HEK293 (cell line): Measurements from ENCODE around the gene ATP7A.
"Not testable (repeated sequence)": the region's sequence is repeated elsewhere in the genome, so short reads cannot be mapped to it uniquely, and the experiment has no call there.

Experiments
- CTCF ChIA-PET: fragments of 350-600 bp; formaldehyde crosslinking; extraction: SDS; loops from one replicate; lab custom pipeline; 2021; ENCODE audit warnings: antibody characterized with exemption; lab: Yijun Ruan, JAX
- POLR2A ChIA-PET: fragments of 300-600 bp; formaldehyde crosslinking; extraction: SDS; loops from one replicate; lab custom pipeline; 2020; ENCODE audit warnings: antibody characterized with exemption, inconsistent platforms; lab: Yijun Ruan, JAX
- H3K27ac ChIP-seq: fragments of 200-500 bp; sonication (Bioruptor generic); 2 replicates; pipeline ENCODE4 v1.5.1; 2014; ENCODE audit warnings: low read depth, low read length, control low read depth, inconsistent platforms; ENCODE audit errors: extremely low read depth
- H3K36me3 ChIP-seq, 2 experiments: fragments of 200-500 bp in 1 of 2; sonication (Bioruptor generic) in 1 of 2; 1 replicate in 1 of 2; 2 replicates in 1 of 2; pipeline ENCODE4 v1.5.1; 2014 to 2017; ENCODE audit warnings: inconsistent platforms in 2 of 2, low read length in 2 of 2; ENCODE audit not compliant: control insufficient read depth in 2 of 2, insufficient read depth in 1 of 2
- H3K4me1 ChIP-seq: fragments of 200-500 bp; sonication (Bioruptor generic); 2 replicates; pipeline ENCODE4 v1.5.1; 2014; ENCODE audit warnings: mild to moderate bottlenecking, low read length, inconsistent platforms; ENCODE audit not compliant: control insufficient read depth, insufficient read depth
- H3K4me3 ChIP-seq: 2 replicates; pipeline ENCODE4 v1.5.1; 2011; ENCODE audit warnings: low read depth, mild to moderate bottlenecking, control low read depth, low read length, moderate library complexity
- H3K9me3 ChIP-seq: fragments of 200-500 bp; sonication (Bioruptor generic); 2 replicates; pipeline ENCODE4 v1.5.1; 2014; ENCODE audit warnings: low read depth, low read length, inconsistent platforms; ENCODE audit not compliant: control insufficient read depth, insufficient read depth
- MYNN ChIP-seq: fragments of 450-650 bp; formaldehyde crosslinking; IDR thresholded peaks from 2 replicates; pipeline ENCODE4 v1.5.1; 2016; ENCODE audit warnings: missing biosample characterization, missing genetic modification characterization, borderline replicate concordance
- PRDM1 ChIP-seq: fragments of 450-650 bp; formaldehyde crosslinking; IDR thresholded peaks from 2 replicates; pipeline ENCODE4; 2016; ENCODE audit warnings: missing biosample characterization, missing genetic modification characterization
- WT1 ChIP-seq: fragments of 450-650 bp; formaldehyde crosslinking; IDR thresholded peaks from 2 replicates; pipeline ENCODE4 v1.5.1; 2016; ENCODE audit warnings: missing biosample characterization, missing genetic modification characterization
- ZBTB8A ChIP-seq: fragments of 450-650 bp; formaldehyde crosslinking; IDR thresholded peaks from 2 replicates; pipeline ENCODE4 v1.5.1; 2016; ENCODE audit warnings: missing biosample characterization, missing genetic modification characterization
- ZFHX2 ChIP-seq: fragments of 450-650 bp; formaldehyde crosslinking; conservative IDR thresholded peaks from 2 replicates; pipeline ENCODE4 v1.5.1; 2016; ENCODE audit warnings: missing biosample characterization, missing genetic modification characterization
- ZNF121 ChIP-seq: fragments of 450-650 bp; formaldehyde crosslinking; IDR thresholded peaks from 2 replicates; pipeline ENCODE4 v1.5.1; 2016; ENCODE audit warnings: missing biosample characterization, missing genetic modification characterization
- ZNF416 ChIP-seq: fragments of 450-650 bp; formaldehyde crosslinking; IDR thresholded peaks from 2 replicates; pipeline ENCODE4 v1.5.1; 2016; ENCODE audit warnings: missing biosample characterization, missing genetic modification characterization
- ZNF48 ChIP-seq: fragments of 450-650 bp; formaldehyde crosslinking; IDR thresholded peaks from 2 replicates; pipeline ENCODE4 v1.5.1; 2016; ENCODE audit warnings: missing biosample characterization, missing genetic modification characterization
- ZNF692 ChIP-seq: fragments of 450-650 bp; formaldehyde crosslinking; IDR thresholded peaks from 2 replicates; pipeline ENCODE4 v1.5.1; 2016; ENCODE audit warnings: missing biosample characterization, missing genetic modification characterization
- TF ChIP-seq, protein P1 (sequence below): fragments of 450-650 bp; formaldehyde crosslinking; conservative IDR thresholded peaks from 2 replicates; pipeline ENCODE4 v1.5.1; 2016; ENCODE audit warnings: low read depth, missing biosample characterization, missing genetic modification characterization
- TF ChIP-seq, protein P2 (sequence below): fragments of 450-650 bp; formaldehyde crosslinking; IDR thresholded peaks from 2 replicates; pipeline ENCODE4 v1.5.1; 2016; ENCODE audit warnings: missing biosample characterization, missing genetic modification characterization
- TF ChIP-seq, protein P3 (sequence below): fragments of 450-650 bp; formaldehyde crosslinking; IDR thresholded peaks from 2 replicates; pipeline ENCODE4 v1.5.1; 2016; ENCODE audit warnings: missing biosample characterization, missing genetic modification characterization

ATP7A gene

DNA sequence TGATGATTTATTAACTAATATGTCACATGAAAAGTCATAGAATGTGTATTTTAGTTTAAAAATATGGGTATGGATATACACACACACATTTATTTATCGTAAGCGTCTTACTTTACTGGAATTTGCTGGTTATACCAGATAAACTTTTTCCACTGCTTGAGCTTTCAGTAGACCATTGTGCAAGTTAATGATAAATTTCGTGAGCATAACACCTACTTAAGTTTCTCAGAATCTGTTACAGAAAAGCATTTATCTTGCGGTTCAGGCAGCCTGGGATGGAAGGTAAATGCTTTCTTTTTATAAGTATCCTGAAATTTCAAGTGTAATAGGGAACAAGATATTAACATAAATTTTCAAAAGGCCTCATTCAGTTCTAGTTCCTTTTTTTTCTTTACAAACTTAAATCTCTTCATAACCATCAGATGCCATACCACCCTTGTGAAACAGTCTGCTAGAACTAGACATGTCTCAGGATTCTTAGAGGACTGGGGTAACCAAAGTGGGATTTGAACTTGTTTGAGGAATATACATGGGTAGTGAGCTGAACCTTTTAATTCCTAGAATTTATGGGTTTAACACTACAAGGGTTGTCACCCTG lies 27.7 kb downstream of the ATP7A start (continued):
- TF ChIP-seq ZNF692 (tag by site-specific recombination) (no peak), ZNF48 (tag by site-specific recombination) (no peak), ZFHX2 (tag by site-specific recombination) (no peak)

DNA sequence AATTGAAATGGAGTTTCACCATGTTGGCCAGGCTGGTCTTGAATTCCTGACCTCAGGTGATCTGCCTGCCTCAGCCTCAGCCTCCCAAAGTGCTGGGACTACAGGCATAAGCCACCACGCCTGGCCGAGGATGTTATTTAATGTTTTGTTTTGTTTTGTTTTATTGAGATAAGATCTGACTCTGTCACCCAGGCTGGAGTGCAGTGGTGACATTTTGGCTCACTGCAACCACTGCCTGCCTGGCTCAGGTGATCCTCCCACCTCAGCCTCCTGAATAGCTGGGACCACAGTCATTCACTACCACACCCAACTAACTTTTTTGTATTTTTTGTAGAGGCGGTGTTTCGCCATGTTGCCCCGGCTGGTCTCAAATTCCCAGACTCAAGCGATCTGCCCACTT lies 34.5 kb downstream of the ATP7A start:
- H3K9me3 ChIP-seq, H3K27ac ChIP-seq, H3K36me3 ChIP-seq, POLR2A ChIA-PET, H3K4me3 ChIP-seq, H3K4me1 ChIP-seq: not testable (repeated sequence)
- CTCF ChIA-PET = interaction anchor here (0.7 kb wide), 1 partner anchor 768 kb away, joined by 3 read pairs; no protein-coding TSS in a partner anchor

DNA sequence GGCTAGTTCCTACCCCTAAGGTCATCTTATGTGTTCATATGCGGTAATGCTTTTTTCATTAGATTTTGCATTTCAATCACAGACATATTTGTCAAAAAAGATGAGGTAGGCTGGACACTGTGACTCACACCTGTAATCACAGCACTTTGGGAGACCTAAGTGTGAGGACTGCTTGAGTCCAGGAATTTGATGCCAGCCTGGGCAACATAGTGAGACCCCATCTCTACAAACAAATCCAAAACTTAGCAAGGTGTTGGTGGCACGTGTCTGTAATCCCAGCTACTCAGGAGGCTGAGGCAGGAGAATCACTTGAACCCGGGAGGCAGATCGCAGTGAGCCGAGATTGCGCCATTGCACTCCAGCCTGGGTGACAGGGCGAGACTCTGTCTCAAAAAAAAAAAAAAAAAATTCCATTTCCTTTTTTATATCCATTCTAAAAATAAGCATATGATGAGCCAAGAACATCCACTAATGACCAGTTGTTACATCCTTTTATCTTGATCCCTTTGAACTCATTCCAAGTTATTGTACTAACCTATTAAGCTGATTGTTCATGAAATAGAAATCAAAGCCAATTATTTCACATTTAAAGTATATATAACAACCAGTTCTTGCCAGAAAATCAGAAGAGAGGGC lies 35.5 kb downstream of the ATP7A start:
- H3K4me3 ChIP-seq = no peak overlapping the region
- H3K36me3 ChIP-seq = no peaks in the 10 kb centered on the region
- H3K9me3 ChIP-seq = no peaks in the 10 kb centered on the region; the same call in 1 of the 2 replicates
- ChIA-PET POLR2A (no interaction called here), CTCF (interaction anchor here (0.7 kb wide), 1 partner anchor 767 kb away, joined by 3 read pairs; no protein-coding TSS in a partner anchor)
- no peak overlapping the region for H3K27ac ChIP-seq
- TF ChIP-seq, protein P1, sequence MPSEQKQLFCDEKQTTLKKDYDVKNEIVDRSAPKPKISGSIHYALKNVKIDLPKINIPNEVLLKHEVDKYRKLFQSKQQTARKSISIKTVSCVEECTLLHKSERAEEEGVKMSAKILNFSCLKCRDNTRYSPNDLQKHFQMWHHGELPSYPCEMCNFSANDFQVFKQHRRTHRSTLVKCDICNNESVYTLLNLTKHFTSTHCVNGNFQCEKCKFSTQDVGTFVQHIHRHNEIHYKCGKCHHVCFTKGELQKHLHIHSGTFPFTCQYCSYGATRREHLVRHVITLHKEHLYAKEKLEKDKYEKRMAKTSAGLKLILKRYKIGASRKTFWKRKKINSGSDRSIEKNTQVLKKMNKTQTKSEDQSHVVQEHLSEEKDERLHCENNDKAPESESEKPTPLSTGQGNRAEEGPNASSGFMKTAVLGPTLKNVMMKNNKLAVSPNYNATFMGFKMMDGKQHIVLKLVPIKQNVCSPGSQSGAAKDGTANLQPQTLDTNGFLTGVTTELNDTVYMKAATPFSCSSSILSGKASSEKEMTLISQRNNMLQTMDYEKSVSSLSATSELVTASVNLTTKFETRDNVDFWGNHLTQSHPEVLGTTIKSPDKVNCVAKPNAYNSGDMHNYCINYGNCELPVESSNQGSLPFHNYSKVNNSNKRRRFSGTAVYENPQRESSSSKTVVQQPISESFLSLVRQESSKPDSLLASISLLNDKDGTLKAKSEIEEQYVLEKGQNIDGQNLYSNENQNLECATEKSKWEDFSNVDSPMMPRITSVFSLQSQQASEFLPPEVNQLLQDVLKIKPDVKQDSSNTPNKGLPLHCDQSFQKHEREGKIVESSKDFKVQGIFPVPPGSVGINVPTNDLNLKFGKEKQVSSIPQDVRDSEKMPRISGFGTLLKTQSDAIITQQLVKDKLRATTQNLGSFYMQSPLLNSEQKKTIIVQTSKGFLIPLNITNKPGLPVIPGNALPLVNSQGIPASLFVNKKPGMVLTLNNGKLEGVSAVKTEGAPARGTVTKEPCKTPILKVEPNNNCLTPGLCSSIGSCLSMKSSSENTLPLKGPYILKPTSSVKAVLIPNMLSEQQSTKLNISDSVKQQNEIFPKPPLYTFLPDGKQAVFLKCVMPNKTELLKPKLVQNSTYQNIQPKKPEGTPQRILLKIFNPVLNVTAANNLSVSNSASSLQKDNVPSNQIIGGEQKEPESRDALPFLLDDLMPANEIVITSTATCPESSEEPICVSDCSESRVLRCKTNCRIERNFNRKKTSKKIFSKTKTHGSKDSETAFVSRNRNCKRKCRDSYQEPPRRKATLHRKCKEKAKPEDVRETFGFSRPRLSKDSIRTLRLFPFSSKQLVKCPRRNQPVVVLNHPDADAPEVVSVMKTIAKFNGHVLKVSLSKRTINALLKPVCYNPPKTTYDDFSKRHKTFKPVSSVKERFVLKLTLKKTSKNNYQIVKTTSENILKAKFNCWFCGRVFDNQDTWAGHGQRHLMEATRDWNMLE (tag by site-specific recombination) = no peak
- TF ChIP-seq ZBTB8A (tag by site-specific recombination) = no peak
- peak; percentile 60; the same call in 1 of the 2 replicates for TF ChIP-seq ZNF121
- TF ChIP-seq MYNN = no peak
- H3K4me1 ChIP-seq = no peaks in the 10 kb centered on the region

DNA sequence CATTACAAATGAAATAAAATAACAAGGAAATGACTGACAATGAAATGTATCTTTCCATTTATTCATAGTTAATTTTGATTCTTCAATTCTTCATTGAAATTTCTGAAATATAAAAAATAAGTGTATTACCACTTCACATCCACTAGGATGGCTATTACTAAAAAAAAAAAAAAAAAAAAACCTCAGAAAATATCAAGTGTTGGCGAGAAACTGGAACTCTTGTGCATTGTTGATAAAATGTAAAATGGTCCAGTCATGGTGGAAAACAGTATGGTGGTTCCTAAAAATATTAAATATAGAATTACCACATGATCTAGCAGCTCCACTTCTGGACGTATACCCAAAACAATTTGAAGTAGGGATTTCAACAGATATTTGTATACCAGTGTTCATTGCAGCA lies 36.1 kb downstream of the ATP7A start:
- Histone ChIP-seq H3K9me3 (no peaks in the 10 kb centered on the region; the same call in 1 of the 2 replicates), H3K27ac (no peak overlapping the region), H3K36me3 (no peaks in the 10 kb centered on the region), H3K4me1 (no peaks in the 10 kb centered on the region)
- CTCF ChIA-PET = no interaction called here
- POLR2A ChIA-PET = no interaction called here
- TF ChIP-seq ZNF416 (tag by site-specific recombination) (no peak), WT1 (tag by site-specific recombination) (no peak), PRDM1 (tag by site-specific recombination) (no peak)
- TF ChIP-seq, protein P2, sequence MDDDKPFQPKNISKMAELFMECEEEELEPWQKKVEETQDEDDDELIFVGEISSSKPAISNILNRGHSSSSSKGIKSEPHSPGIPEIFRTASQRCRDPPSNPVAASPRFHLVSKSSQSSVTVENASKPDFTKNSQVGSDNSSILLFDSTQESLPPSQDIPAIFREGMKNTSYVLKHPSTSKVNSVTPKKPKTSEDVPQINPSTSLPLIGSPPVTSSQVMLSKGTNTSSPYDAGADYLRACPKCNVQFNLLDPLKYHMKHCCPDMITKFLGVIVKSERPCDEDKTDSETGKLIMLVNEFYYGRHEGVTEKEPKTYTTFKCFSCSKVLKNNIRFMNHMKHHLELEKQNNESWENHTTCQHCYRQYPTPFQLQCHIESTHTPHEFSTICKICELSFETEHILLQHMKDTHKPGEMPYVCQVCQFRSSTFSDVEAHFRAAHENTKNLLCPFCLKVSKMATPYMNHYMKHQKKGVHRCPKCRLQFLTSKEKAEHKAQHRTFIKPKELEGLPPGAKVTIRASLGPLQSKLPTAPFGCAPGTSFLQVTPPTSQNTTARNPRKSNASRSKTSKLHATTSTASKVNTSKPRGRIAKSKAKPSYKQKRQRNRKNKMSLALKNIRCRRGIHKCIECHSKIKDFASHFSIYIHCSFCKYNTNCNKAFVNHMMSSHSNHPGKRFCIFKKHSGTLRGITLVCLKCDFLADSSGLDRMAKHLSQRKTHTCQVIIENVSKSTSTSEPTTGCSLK (tag by site-specific recombination) = no peak
- TF ChIP-seq, protein P3, sequence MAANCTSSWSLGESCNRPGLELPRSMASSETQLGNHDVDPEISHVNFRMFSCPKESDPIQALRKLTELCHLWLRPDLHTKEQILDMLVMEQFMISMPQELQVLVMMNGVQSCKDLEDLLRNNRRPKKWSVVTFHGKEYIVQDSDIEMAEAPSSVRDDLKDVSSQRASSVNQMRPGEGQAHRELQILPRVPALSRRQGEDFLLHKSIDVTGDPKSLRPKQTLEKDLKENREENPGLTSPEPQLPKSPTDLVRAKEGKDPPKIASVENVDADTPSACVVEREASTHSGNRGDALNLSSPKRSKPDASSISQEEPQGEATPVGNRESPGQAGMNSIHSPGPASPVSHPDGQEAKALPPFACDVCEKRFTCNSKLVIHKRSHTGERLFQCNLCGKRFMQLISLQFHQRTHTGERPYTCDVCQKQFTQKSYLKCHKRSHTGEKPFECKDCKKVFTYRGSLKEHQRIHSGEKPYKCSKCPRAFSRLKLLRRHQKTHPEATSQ (tag by site-specific recombination) = no peak
- TF ChIP-seq, all 188 proteins: peak for 0
- no peak overlapping the region for H3K4me3 ChIP-seq
